Globus pallidus (tissue), 1 donor: ENCODE results near the gene HHLA2.

ENCODE experiments used
- DNase-seq: peaks from one replicate; pipeline ENCODE4 v3.0.0-alpha.2; 2015; ENCODE audit warnings: low spot score

The HHLA2 gene

DNA sequence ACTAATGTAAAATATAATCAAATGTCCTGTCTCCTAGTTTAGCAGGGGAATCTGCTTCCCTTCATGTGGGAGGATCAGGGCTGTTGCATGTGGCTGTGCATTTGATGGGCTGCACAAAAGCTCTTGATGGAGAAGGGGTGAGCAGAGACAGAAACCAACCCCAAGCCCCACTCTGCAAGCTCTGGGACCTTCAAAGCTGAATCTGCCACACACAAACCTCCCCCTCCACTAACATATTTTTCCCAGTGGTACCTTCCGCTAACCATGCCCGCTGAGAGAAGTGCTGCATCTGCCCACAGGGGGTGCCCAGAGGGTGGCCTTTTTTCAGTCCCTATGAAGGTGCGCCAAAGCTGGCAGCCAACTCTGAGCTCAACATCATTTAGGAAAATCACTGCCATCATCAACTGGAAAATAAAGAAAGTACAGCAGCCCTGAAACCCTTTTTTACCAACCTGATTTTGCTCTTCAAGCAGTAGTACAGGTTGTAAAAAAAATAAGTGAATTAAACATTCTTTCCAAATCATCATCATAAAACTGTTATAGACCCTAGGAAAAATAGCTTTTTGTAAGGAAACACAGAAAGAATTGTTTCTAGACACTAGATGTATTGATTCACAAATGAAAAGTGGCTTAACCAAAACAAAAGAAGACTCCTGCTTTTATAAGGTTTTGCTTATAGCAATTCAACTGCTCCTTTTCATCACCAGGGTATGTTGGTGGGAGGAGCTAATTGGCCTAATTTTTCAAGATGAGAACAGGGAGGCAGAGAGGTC, 97.0 kb downstream of the HHLA2 start:
- DNase-seq: no peak

DNA sequence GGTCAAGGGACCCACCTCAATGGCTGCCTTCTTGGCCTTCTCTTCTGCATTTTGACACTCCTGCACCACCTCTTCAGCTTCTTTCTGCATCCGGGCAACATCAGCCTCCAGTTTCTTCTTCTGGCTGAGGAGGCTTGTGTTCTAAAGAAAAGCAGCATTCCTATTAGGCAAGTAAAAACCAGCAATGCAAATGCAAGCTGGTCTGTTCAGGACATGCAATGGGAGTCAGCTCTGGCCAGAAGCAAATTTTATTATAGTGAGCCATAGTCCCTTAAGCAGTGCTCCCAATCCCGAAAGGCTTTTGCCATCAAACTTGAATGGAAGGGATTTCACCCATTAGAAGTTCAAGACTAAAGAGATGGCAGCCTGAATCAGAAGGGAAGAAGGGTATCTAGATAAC, 97.7 kb downstream of the HHLA2 start:
- DNase-seq: no peak

DNA sequence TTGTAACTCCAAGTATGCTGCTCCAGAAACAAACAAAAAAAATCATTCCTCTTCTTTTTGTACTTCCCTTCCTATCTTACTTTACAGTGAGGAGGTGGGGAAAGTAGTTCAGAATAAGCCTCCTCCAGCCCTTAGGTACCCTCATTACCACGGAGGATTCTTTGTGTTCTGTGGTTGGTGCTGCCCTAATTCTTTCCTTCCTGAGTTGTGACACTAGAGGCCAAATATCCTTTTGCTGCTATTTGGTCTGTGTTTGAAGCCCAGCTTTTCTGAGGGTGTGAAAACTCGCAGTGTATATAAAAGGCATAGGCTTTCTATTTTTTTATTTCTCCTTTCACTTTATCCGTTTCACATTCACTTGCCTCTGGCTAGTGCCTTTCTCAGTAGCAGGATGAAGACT, 98.2 kb downstream of the HHLA2 start:
- DNase-seq: no peak

DNA sequence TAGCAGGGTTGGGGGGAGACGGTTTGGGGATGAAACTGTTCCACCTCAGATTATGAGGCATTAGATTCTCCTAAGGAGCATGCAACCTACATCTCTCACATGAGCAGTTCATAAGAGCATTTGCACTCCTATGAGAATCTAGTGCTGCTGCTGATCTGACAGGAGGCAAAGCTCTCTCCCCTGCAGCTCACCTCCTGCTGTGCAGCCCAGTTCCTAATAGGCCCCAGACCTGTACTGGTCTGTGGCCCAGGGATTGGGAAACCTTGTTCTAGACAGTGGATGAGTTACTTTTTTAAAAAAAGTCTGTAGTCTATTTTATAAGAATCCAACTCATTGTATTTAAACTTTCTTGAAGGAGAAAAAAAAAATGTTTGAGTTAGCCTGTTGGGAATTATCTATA, 100.0 kb downstream of the HHLA2 start:
- no peak for DNase-seq

DNA sequence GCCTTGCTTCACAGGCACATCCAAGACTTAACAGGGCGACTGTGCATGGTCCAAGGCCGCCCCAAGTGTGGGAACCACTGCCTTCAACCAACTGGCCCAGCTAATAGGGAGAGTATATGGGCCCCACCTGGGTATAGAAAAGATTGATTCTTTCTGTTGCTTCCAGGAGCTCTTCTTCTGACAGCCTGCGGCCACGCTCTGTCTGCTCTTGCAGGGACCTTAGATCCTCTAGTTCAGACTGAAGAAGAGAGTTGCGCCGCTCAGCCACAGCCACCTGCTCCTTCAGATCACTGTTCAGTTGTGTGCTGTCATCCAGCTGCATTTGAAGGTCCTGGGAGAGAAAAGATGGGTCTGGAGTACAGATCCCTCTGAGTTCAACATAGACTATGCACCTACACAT, 102.2 kb downstream of the HHLA2 start:
- DNase-seq: no peak

DNA sequence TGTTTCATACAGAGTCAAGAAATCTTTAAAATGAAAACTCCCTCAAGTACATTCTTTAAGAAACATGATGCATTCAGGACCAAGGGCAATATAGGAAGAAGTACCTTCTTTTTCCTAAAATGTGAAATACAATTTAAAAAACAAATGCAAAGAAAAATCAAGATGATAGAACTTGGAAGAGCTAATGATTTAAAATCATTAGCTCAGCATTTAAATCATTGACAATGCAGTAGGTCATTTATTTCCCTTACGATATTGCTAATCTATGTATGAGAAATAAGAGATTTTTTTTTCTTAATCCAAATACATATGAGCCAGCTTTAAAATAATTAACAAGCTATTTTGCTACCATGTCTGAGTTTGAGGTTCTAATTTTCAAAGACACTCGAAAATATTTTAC, 105.5 kb downstream of the HHLA2 start:
- no peak for DNase-seq

DNA sequence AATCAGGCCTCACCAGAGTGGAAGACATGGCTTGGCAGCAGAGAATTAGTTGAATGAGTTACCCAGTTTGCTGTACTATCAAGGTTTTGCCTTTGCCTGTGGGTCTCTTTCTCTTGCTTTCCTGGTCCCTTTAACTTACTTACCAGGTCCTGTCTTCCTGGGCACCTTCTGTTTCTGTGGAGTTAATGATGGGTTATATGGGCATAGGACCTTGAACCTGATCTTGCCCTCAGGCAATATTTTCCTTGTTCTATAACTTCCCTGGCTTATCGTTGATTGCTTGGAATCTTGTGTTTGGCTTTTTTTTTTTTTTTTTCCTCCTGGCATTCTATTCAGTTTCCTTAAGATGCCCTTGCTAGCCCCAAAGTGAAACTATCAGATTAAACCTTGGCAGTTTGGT, 106.8 kb downstream of the HHLA2 start:
- DNase-seq: no peak

DNA sequence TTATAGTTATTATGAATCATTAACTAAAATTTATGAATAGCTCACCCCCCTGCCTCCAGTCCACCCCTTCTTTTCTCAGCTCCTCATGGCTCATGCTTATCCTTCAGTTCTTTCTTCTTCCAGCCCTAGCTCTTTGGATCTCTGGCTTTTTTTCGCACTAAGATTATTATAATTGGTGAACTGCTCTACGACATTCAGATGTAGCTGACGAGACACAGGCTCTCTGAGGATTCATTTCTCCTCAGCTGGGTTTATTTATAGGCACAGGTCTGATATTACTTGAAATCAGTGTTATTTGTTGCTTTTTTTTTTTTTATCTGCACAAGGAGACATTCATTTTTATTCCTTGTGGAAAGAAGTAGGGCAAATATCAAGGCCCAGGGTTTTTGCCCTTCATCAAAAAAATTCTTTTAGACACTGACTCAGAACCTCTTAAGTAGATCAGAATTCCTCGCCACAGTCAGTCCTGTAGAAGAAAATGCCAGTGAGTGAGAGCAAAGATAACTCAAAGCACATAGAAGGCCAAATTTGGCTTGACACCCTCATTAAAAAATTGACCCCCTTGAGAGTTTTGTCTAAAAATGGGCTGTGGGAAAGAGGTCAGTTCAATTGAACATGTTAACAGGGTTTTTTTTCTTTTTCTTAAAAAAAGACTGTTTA, 107.5 kb downstream of the HHLA2 start:
- DNase-seq: no peak

DNA sequence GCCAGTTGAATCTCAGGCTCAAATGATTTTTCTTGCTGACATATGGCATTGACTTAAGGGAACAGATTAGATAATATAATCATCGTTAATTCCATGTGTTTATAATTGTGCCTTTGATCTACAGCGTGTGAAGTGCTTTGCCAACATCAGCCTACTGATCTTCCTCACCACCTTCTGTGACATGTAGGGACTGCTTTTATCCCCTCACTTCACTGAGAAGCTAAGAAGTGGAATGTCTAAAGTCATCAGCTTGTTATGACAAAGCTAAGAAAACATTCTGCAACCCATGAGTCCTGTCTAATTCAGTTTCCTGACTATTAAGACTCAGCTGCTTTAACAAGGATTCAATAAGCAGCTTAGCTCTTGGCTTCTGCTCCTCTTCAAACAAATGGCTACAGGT, 108.0 kb downstream of the HHLA2 start:
- no peak for DNase-seq

DNA sequence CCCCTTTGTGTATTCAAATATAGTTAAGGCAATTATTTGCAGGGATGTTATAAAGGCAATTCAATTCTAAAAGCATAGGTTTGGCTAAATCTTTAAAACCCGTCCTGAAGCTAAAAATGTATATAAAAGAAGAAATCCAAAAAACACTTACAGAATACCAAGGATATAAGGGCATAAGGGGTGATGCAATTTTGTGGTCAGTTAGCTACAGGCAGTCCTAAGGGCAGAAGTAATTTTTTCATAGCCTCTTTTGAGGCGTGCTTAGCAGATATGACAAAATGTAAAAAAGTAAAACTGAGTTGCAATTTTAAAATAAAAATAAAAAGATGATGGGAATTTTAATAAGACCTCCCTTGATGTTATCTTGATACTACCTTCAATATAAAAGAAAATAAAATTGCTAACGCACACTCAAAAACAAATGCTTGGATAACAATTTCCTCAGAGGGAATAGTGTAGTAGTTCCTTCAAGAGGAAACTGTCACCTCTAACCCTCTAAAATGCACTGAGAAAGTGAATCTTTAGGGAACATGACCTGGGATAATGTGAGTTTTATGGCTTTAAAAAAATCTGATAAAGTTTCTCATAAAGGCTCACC, 109.8 kb downstream of the HHLA2 start:
- no peak for DNase-seq

DNA sequence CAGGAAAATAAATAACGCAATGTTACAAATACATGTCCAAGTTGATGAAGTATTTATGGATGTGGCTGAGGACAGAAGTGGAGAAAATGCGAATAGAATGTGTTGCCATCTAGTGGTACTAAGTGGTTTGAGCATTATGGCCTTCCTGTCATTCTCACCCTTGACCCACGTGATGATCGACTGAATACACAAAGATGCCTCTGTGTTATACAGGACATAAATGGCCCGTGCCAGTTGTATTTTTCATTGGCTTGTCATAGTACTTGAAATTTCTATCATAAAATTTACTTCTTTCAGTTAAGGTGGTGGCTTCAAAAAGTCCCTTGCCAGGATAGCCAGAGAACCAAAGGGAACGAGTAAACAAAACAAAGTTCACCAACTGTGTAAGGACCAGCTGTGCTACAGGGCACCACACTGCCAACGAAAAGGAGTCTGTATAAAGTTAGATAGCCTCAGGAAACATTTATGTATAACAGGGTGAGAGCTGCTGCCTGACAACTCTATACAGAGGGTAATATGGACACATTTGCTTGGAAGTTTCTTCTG, 110.4 kb downstream of the HHLA2 start:
- DNase-seq: peak; percentile 76

DNA sequence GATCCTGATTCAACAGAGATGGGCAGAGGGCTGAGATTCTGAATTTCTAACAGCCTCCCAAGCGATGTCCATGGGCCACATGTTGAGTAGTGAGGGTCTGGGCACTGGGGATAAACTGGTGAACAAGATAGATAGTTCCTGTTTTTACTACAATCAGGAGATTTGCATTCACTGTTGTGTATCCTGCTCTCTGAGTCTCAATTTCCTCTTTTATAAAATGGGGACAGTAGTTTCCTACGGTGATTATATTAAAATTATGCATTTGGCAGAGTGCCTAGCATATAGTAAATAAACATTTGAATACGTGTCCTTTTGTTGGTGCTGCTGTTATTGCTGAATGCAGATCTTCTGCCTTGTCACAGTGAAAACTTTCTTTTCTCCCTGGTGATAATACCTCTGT, 111.5 kb downstream of the HHLA2 start:
- no peak for DNase-seq

DNA sequence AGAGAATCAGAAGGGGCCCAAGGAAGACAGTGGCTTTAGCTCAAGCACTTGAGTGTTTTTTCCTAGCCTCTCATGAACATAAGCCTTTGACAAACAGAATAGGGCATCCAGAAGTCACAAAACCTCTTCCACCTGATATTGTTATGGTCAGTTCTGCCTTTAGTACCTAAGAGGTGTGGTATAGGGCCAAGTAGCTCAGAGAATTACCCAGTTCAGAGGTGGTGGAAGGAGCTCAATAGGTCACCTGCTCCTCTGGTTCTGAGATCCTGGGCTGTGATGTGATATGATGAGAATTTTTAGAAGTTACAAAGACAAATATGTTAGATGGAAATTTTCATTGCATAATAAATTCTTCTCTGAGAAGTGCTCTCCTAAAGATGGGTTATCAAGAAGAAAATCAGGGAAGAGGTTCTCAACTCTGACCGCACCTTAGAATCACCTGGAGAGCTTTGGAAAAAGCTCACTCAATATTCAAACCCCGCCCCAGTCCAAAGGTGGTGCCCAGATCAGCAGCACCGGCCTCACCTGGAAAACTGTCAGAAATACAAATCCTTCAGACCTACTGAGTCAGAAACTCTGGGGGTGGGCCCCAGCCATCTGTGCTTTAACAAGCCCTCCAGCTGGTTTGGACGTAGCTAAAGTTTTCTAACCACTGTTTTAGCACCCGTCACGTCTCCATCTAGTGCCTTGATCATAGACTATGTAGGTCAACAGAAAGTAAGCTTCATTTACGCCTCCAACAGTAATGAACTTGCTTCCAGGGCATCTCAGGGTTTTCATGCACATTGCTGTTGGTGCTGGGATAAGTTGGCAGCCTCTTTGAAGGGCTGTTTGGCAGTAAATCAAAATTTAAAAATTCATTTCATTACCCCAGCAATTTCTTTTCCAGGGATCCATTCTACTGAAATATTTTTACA, 112.8 kb downstream of the HHLA2 start:
- DNase-seq: no peak

DNA sequence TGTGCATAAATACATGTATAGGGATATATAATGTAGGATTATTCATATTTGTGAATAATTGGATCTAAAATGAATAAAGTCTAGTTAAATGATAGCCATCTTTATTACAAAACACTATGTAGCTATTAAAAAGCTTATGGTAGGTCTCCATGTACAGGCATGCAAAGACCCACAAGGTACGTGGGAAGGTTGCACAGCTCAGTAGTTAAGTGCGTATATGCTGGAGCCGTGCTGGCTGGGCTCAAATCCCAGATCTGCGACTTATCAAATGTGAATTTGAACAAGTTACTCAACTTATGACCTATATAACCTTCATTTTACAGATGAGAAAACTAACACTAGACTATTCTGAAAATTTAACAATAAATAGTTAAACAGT, 113.4 kb downstream of the HHLA2 start:
- no peak for DNase-seq

DNA sequence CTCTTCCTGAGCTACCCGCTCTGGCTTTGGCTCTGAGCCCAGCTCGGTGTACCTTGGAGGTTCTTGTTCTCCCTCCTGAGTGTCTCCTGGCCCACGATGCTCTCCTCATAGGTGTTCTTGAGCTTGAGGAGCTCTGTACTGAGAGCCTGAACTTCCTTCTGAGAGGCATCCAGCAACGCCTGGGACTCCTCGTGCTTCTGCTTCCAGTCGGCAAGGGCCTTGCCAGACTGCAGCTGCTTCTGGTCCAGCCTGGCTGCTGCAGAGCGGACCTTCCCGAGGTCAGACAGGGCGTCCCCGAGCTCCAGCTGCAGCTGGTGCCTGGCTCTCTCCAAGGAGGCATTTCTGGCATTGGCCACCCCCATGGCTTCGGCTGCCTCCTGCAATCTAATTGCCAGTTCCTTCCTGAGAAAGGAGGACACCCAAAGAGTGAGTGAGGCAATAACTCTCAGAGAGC, 114.2 kb downstream of the HHLA2 start:
- no peak for DNase-seq

DNA sequence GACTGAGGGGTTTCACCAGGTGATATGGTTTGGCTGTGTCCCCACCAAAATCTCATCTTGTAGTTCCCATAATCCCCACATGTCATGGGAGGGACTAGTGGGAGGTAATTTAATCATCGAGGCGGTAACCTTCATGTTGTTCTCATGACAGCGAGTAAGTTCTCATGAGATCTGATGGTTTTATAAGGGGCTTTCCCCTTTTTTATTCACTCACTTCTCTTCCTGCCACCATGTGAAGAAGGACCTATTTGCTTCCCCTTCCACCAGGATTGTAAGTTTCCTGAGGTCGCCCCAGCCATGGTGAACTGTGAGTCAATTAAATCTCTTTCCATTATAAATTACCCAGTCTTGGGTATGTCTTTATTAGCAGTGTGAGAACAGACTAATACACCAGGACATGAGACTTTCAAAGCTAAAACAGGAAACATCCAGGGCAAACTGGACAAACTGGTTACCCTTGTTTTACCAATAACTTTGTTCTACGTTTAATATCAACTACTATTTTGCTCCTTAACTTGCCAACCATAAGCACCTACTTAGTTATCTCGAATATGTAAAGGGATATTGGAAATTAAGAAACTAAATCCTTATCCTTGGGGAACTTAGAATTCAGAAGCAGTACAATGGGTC, 115.9 kb downstream of the HHLA2 start:
- DNase-seq: no peak

DNA sequence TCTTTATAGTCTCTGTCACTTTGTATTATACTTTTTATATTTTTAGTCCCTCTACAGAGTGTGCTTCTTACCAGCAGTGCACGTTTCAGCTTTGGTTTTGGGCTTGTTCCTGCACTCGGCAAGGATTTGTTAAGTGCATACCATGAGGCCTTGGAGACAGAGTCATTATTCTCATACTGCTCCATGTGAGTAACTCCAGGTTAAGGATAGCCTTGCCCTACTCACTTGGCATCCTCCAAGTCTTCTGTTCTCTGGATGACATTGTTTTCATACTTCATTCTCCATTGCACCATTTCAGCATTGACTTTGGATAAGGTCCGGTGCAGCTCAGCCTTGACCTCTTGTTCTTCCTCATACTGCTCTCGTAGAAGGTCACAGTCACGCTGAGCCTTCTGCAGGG, 117.7 kb downstream of the HHLA2 start:
- DNase-seq: no peak

DNA sequence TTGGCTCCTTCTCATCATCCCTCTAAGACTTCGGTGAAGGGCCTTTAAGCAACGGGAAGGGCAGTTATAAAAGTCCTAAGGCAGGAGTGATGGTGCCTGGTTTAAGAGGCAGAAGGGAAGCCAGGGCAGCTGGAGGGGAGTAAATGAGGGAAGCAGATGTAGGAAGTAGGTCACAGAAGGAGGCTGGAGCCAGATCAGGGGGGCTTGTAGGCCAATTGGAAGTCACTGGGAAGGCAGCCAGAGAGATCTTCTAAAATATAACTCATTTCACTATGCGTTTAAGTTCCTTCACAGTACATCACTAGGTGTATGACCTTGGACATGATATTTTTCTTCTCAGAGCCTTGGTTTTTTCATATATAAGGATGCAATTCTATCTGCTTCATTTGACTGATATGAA, 119.3 kb downstream of the HHLA2 start:
- DNase-seq: no peak

DNA sequence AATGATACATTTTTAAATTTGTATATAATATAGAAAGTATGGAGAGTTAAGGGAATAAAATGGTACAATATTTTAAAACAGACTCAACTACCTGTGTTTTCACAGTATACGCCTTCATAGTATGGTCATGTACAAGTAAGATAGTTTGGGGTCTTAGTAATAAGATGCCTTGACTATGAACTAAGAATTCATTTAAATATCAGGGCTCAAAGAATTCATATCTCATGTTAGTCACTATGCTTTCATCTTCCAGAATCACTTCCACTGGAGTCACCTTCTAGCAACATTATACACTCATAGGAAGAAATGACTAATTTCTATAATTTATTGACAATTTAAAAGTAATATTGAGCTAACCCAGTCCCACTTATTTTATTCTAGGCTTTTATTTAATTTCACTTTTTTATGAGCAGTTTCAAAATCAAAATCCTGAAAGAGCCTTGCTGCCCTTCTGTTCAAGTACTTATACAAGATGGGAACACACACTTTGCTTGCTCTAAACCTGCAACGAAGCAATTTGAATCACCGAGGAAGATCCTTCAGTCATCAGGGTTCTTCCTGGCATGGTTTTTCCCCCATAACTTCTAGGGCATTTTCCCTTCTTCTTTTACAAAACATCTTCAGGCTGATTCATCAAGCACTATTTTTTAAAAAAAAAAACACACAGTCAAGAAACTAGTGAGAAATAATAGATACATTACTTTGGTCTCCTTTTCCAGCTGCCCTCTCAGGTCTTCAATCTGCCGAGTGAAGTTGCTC, 119.9 kb downstream of the HHLA2 start:
- DNase-seq: no peak

DNA sequence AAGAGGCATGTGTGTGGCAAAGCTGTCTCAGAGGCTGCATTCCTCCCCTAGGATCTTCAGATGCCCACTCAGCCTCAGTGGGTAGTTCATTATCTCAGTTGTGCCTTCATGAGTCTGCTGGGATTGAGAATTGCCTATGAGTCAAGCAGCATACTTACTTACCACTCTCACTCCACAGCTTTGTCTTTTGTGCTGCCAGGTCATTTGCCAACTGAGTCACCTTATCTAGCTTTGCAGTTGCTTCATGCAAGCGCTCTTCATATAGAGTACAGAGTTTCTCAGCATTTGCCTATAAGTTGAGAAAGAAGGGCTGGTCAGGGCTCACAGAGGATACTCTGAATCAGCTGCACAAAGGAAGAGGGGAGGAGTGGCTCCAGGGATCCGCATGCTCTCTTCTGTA, 124.6 kb downstream of the HHLA2 start:
- DNase-seq: no peak
